A549 (cell line): ENCODE results near the gene OVOL3. TPM values are rescaled to one million over a fixed set of nuclear protein-coding genes. Genes with fewer than 3 reads are reported as not detected.

ENCODE experiments used
- ATAC-seq, 2 experiments: fragments of 200-7000 bp in 1 of 2; fragments of >200 bp in 1 of 2; cut with Nextera tagmentation in 1 of 2; cut with Tn5 transposase in 1 of 2; 3 replicates each; pipeline versions ENCODE4 v1.8.0 to v1.9.1; 2018 to 2020; ENCODE audit warnings: mild to moderate bottlenecking in 1 of 2, moderate library complexity in 1 of 2
- CTCF ChIA-PET: fragments of 300-600 bp; sonication (Branson Sonifier 250); formaldehyde crosslinking; extraction: SDS; loops from one replicate; lab custom pipeline; 2021; ENCODE audit warnings: antibody characterized with exemption, inconsistent platforms; lab: Yijun Ruan, JAX
- POLR2A ChIA-PET: fragments of 350-600 bp; formaldehyde crosslinking; extraction: SDS; loops from one replicate; lab custom pipeline; 2021; ENCODE audit warnings: antibody characterized with exemption, inconsistent platforms; lab: Yijun Ruan, JAX
- DNase-seq, 2 experiments: peaks; one replicate each; pipeline versions ENCODE4 v3.0.0 to v3.0.0-alpha.2; 2011 to 2016; ENCODE audit warnings: low read depth in 1 of 2, low spot score in 1 of 2
- FAIRE-seq: peaks from 2 replicates; lab custom pipeline; 2011; peaks lifted over from hg19 to GRCh38; lab: Jason Lieb, UNC
- H3K27ac ChIP-seq, 2 experiments: fragments of >200 bp; sonication (Bioruptor Twin); formaldehyde crosslinking; 3 replicates each; pipeline ENCODE4 v1.5.1; 2016 to 2017
- H3K4me1 ChIP-seq: fragments of >200 bp; sonication (Bioruptor Twin); formaldehyde crosslinking; 3 replicates; pipeline ENCODE4 v1.6.1; 2016
- H3K4me2 ChIP-seq: fragments of >200 bp; sonication (Bioruptor Twin); formaldehyde crosslinking; 3 replicates; pipeline ENCODE4 v1.6.1; 2016
- H3K4me3 ChIP-seq: fragments of >200 bp; sonication (Bioruptor Twin); formaldehyde crosslinking; 3 replicates; pipeline ENCODE4 v1.5.1; 2016
- H3K9me3 ChIP-seq: fragments of >200 bp; sonication (Bioruptor Twin); formaldehyde crosslinking; 3 replicates; pipeline ENCODE4 v1.6.1; 2016
- FOSL2 ChIP-seq, 2 experiments: fragments of 450-650 bp in 1 of 2; fragments of >200 bp in 1 of 2; sonication (Bioruptor Twin) in 1 of 2; formaldehyde crosslinking; IDR thresholded peaks; 2 replicates each; pipeline versions ENCODE4 v1.5.0 to v1.6.1; 2016 to 2020; ENCODE audit warnings: mild to moderate bottlenecking in 1 of 2, moderate library complexity in 1 of 2
- HEYL ChIP-seq: fragments of 250-450 bp; sonication (Bioruptor Pico); IDR thresholded peaks from 2 replicates; pipeline ENCODE4 v1.8.0; 2021; ENCODE audit warnings: mild to moderate bottlenecking, moderate library complexity
- HOXA7 ChIP-seq: fragments of 250-450 bp; sonication (Bioruptor Pico); IDR thresholded peaks from 2 replicates; pipeline ENCODE4 v1.5.0; 2020; ENCODE audit warnings: mild to moderate bottlenecking, moderate library complexity
- MAZ ChIP-seq: fragments of 150-350 bp; IDR thresholded peaks from 2 replicates; pipeline ENCODE4 v1.6.1; 2014; ENCODE audit warnings: antibody characterized with exemption, low read depth, low read length, borderline replicate concordance
- NPAS2 ChIP-seq: fragments of 250-450 bp; sonication (Bioruptor Pico); IDR thresholded peaks from 2 replicates; pipeline ENCODE4 v1.8.0; 2022; ENCODE audit warnings: mild to moderate bottlenecking, moderate library complexity, borderline replicate concordance
- PHF8 ChIP-seq: fragments of 200-600 bp; sonication (generic); IDR thresholded peaks from 2 replicates; pipeline ENCODE4 v1.6.1; 2016; ENCODE audit warnings: low read depth, mild to moderate bottlenecking, antibody characterized with exemption, moderate library complexity, borderline replicate concordance
- POLR2A ChIP-seq: IDR thresholded peaks from 2 replicates; pipeline ENCODE4 v1.6.1; 2012; ENCODE audit warnings: mild to moderate bottlenecking, low read length
- POLR2AphosphoS2 ChIP-seq: conservative IDR thresholded peaks from 2 replicates; pipeline ENCODE4 v1.6.1; 2012; ENCODE audit warnings: low read length, improper control_type of control experiment, inconsistent platforms
- RCOR1 ChIP-seq: fragments of 150-350 bp; IDR thresholded peaks from 2 replicates; pipeline ENCODE4 v1.6.1; 2014; ENCODE audit warnings: antibody characterized with exemption, low read length, low read depth
- TFCP2L1 ChIP-seq: fragments of 250-450 bp; sonication (Bioruptor Pico); IDR thresholded peaks from 2 replicates; pipeline ENCODE4 v1.5.0; 2021; ENCODE audit warnings: mild to moderate bottlenecking
- ZC3H11A ChIP-seq: fragments of 450-650 bp; IDR thresholded peaks from 2 replicates; pipeline ENCODE4 v1.6.1; 2014; ENCODE audit warnings: antibody characterized with exemption, mild to moderate bottlenecking
- ZFP36 ChIP-seq: fragments of 450-650 bp; IDR thresholded peaks from 2 replicates; pipeline ENCODE4 v1.6.1; 2014; ENCODE audit warnings: borderline replicate concordance; ENCODE audit not compliant: partially characterized antibody
- ZSCAN20 ChIP-seq: fragments of 250-450 bp; sonication (Bioruptor Pico); IDR thresholded peaks from 2 replicates; pipeline ENCODE4 v1.8.0; 2022; ENCODE audit warnings: mild to moderate bottlenecking, moderate library complexity
- WGBS: methylation state at CpG from one replicate; pipeline ENCODE4 v1.1.6; 2017; ENCODE audit errors: missing lambda C conversion rate; 5-methylcytosine and 5-hydroxymethylcytosine counted together
- polyA plus RNA-seq, 4 experiments: library from polyadenylated mRNA; depleted of rRNA in 3 of 4; stranded (reverse); fragments of >200 nt; fragmentation: RNase III in 1 of 4; extraction: RNeasy Plus Mini Kit Qiagen cat#74134 plus additional on column Dnase treatment in 1 of 4; gene quantifications; 2 replicates in 3 of 4; 3 replicates in 1 of 4; pipeline ENCODE4 v1.2.3, GENCODE V29; 2011 to 2017
- TF ChIP-seq, protein P1 (sequence below): IDR thresholded peaks from 2 replicates; pipeline ENCODE4 v1.6.1; 2012
- TF ChIP-seq, protein P2 (sequence below): fragments of 250-450 bp; sonication (Bioruptor Pico); IDR thresholded peaks from 2 replicates; pipeline ENCODE4 v1.5.0; 2020; ENCODE audit warnings: low read depth, mild to moderate bottlenecking, moderate library complexity
- TF ChIP-seq, protein P3 (sequence below): fragments of 250-450 bp; sonication (Bioruptor Pico); IDR thresholded peaks from 2 replicates; pipeline ENCODE4 v1.5.0; 2021; ENCODE audit warnings: mild to moderate bottlenecking, moderate library complexity, borderline replicate concordance
- TF ChIP-seq, protein P4 (sequence below): IDR thresholded peaks from 2 replicates; pipeline ENCODE4 v1.6.1; 2012; ENCODE audit warnings: low read depth, borderline replicate concordance
- TF ChIP-seq, protein P5 (sequence below): fragments of 450-650 bp; IDR thresholded peaks from 2 replicates; pipeline ENCODE4 v1.6.1; 2014; ENCODE audit warnings: antibody characterized with exemption

Gene OVOL3
- polyA plus RNA-seq, 2 of the 4 experiments (the other 2 are of a cell fraction): 0.14 TPM; not detected in 1

DNA sequence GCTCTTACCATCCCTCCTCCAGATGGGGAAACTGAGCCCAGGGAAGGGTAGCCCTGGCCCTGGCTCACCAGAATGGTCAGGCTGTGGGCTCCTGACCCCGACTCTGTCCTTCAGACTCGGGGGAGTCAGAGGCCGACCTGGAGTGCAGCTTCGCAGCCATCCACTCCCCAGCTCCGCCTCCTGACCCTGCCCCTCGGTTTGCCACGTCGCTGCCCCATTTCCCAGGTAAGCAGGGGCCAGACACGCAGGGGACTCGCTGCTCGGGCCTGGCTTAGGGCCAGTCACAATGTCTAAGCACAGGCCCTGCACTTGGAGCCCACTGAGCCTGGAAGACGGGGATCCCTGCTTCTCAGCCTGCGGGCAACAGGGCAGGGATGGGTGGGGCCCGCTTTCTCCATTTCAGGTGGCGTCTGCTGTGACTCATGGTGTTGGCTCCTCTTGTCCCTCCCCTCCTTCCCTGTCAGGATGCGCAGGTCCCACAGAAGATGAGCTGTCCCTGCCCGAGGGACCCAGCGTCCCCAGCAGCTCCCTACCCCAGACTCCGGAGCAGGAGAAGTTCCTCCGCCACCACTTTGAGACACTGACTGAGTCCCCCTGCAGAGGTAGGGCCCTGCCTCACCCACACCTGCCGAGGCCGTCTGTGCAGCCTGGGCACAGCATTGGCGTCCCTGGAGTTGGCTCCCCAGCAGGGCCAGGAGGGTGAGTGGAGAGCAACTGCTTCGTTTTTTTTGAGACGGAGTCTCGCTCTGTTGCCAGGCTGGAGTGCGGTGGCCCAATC is 9.2 kb upstream of the OVOL3 start (continued):
- TF ChIP-seq, protein P1, sequence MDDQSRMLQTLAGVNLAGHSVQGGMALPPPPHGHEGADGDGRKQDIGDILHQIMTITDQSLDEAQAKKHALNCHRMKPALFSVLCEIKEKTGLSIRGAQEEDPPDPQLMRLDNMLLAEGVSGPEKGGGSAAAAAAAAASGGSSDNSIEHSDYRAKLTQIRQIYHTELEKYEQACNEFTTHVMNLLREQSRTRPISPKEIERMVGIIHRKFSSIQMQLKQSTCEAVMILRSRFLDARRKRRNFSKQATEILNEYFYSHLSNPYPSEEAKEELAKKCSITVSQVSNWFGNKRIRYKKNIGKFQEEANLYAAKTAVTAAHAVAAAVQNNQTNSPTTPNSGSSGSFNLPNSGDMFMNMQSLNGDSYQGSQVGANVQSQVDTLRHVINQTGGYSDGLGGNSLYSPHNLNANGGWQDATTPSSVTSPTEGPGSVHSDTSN: no peak
- TF ChIP-seq RCOR1: no peak
- TF ChIP-seq ZSCAN20: no peak
- no peak for TF ChIP-seq ZC3H11A

DNA sequence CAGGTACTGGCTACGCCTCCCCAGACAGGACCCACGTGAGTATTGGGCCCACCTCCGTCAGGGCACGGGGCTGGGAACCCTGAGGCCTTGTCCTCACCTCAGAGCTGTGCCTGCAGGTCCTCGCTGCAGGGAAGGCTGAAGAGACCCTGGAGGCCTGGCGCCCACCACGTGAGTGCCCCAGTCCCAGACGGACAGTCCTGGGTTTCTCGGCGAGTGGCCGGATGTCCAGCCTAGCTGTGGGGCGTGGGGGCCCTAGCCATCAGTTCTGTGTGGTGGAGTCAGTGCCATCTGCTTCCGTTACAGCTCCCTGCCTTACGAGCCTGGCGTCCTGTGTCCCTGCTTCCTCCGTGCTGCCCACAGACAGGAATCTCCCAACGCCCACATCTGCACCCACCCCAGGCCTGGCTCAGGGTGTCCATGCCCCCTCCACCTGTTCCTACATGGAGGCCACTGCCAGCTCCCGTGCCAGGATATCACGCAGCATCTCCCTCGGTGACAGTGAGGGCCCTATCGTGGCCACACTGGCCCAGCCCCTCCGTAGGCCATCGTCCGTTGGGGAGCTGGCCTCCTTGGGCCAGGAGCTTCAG is 7.8 kb upstream of the OVOL3 start:
- ATAC-seq (0 out of 6 replicates have a peak, but pooled peaks have one; percentile 1), DNase-seq (no peak), FAIRE-seq (no peak)
- H3K4me2 ChIP-seq: no peak overlapping the region
- POLR2A ChIA-PET: interaction anchor here (6.3 kb wide), 1 partner anchor 12 kb away, joined by 52 read pairs; the partner anchor contains the start of genes POLR2I and TBCB
- H3K27ac ChIP-seq: no peak overlapping the region
- 0 out of 2 replicates have a peak, but pooled peaks have one; percentile 31 for TF ChIP-seq POLR2AphosphoS2
- TF ChIP-seq, protein P2, sequence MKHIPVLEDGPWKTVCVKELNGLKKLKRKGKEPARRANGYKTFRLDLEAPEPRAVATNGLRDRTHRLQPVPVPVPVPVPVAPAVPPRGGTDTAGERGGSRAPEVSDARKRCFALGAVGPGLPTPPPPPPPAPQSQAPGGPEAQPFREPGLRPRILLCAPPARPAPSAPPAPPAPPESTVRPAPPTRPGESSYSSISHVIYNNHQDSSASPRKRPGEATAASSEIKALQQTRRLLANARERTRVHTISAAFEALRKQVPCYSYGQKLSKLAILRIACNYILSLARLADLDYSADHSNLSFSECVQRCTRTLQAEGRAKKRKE (CRISPR knock-in tag): no peak
- H3K4me1 ChIP-seq: peaks cover 5% of the 10 kb centered on the region; the same call in 2 of the 3 replicates
- H3K4me3 ChIP-seq: no peak overlapping the region
- H3K9me3 ChIP-seq: no peaks in the 10 kb centered on the region
- WGBS: 96% methylated on average over 24 of the region's 24 CpGs
- CTCF ChIA-PET: interaction anchor here (0.6 to 15.7 kb wide), 11 partner anchors 8 to 141 kb away, joined by 3 to 157 read pairs (median 6); partner anchors contain the start of genes POLR2I, TBCB, THAP8 and WDR62

DNA sequence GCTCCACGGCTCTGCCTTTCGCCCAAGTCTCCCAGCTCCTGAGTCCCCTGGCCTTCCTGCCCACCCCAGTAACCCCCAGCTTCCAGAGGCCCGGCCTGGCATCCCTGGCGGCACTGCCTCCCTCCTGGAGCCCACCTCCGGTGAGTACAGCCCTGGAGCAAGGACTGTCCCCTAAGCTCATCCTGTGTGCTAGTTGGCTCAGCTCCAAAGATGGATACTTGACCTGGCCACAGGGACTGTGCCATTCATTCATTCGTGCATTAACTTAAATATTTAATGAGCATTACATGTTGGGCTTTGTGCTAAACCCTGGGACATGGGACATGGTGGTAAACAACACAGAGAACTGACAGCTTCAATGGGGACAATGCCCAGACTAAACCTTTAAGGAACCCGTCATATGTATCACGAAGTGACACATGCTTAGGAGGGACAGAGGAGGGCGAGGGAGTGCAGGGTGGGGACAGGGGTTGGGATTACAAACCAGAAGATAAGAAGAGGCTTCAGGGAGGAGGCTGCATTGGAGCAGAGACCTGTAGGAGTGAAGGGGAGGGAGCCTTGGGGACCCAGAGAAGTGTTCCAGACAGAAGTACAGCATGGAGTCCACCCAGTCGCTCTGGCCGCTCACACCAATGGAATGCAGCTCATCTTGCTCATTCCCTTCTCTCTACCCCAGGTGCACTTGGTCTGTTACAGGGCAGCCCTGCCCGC is 6.9 kb upstream of the OVOL3 start:
- FAIRE-seq: peak; percentile 78
- Histone ChIP-seq H3K4me1 (peaks cover 5% of the 10 kb centered on the region; the same call in 2 of the 3 replicates), H3K9me3 (no peaks in the 10 kb centered on the region)
- no peak for TF ChIP-seq HEYL (CRISPR knock-in tag)
- TF ChIP-seq, protein P3, sequence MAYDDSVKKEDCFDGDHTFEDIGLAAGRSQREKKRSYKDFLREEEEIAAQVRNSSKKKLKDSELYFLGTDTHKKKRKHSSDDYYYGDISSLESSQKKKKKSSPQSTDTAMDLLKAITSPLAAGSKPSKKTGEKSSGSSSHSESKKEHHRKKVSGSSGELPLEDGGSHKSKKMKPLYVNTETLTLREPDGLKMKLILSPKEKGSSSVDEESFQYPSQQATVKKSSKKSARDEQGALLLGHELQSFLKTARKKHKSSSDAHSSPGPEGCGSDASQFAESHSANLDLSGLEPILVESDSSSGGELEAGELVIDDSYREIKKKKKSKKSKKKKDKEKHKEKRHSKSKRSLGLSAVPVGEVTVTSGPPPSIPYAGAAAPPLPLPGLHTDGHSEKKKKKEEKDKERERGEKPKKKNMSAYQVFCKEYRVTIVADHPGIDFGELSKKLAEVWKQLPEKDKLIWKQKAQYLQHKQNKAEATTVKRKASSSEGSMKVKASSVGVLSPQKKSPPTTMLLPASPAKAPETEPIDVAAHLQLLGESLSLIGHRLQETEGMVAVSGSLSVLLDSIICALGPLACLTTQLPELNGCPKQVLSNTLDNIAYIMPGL: no peak
- TF ChIP-seq HOXA7 (CRISPR knock-in tag): no peak
- no peak for TF ChIP-seq MAZ
- TF ChIP-seq, protein P4, sequence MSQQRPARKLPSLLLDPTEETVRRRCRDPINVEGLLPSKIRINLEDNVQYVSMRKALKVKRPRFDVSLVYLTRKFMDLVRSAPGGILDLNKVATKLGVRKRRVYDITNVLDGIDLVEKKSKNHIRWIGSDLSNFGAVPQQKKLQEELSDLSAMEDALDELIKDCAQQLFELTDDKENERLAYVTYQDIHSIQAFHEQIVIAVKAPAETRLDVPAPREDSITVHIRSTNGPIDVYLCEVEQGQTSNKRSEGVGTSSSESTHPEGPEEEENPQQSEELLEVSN: no peak
- TF ChIP-seq ZC3H11A: no peak
- no peak for TF ChIP-seq POLR2A
- no peak for TF ChIP-seq FOSL2 (IDR thresholded peaks at IDR 0.05)
- no peak for TF ChIP-seq FOSL2 (CRISPR knock-in tag; IDR thresholded peaks at IDR 0.05)
- TF ChIP-seq NPAS2 (CRISPR knock-in tag): no peak
- TF ChIP-seq PHF8: no peak
- no peak for TF ChIP-seq TFCP2L1
- TF ChIP-seq, protein P5, sequence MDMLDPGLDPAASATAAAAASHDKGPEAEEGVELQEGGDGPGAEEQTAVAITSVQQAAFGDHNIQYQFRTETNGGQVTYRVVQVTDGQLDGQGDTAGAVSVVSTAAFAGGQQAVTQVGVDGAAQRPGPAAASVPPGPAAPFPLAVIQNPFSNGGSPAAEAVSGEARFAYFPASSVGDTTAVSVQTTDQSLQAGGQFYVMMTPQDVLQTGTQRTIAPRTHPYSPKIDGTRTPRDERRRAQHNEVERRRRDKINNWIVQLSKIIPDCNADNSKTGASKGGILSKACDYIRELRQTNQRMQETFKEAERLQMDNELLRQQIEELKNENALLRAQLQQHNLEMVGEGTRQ: no peak
- TF ChIP-seq ZFP36: no peak
- TF ChIP-seq, all 56 proteins: peak for 0
- DNase-seq: peak in 1 of 2 experiments; percentile 38
- 85% methylated on average over 12 of the region's 12 CpGs for WGBS
- ATAC-seq: peak; percentile 3 to 7; a peak in 4 of 6 replicates
- no peak overlapping the region for H3K27ac ChIP-seq
- H3K4me3 ChIP-seq: no peak overlapping the region
- CTCF ChIA-PET: interaction anchor here (0.7 to 15.7 kb wide), 13 partner anchors 8 to 110 kb away, joined by 3 to 157 read pairs (median 5); partner anchors contain the start of genes POLR2I, TBCB, THAP8 and WDR62
- POLR2A ChIA-PET: interaction anchor here (0.9 to 6.3 kb wide), 2 partner anchors 11 to 50 kb away, joined by 3 to 52 read pairs; partner anchors contain the start of genes POLR2I, TBCB and THAP8
- no peak overlapping the region for H3K4me2 ChIP-seq
